ENCODE results near the gene SF3B6.

GRCh38 chr2:24051833-24052232 lies 24.3 kb downstream of the SF3B6 start:
- TF ChIP-seq EP300 (IDR thresholded peaks at IDR 0.05) (no peak), POLR2A (IDR thresholded peaks at IDR 0.05; ENCODE audit: low read length) (no peak), PBX3 (IDR thresholded peaks at IDR 0.05) (no peak), CTCF (IDR thresholded peaks at IDR 0.05) (no peak), SMC3 (IDR thresholded peaks at IDR 0.05) (no peak), ZFP36 (IDR thresholded peaks at IDR 0.05; ENCODE audit: borderline replicate concordance, partially characterized antibody) (no peak), RAD21 (conservative IDR thresholded peaks at IDR 0.05 in 1 of 2, IDR thresholded peaks at IDR 0.05 in 1 of 2) (no peak), ELK1 (IDR thresholded peaks at IDR 0.05; ENCODE audit: low read depth, low read length) (no peak), EHMT2 (IDR thresholded peaks at IDR 0.05; ENCODE audit: low read depth) (no peak), PHF8 (IDR thresholded peaks at IDR 0.05; ENCODE audit: borderline replicate concordance, low read depth) (no peak), GATA3 (IDR thresholded peaks at IDR 0.05; ENCODE audit: borderline replicate concordance) (no peak), RNF2 (IDR thresholded peaks at IDR 0.05; ENCODE audit: borderline replicate concordance, low read depth) (no peak)
